ENCODE measurements around the gene LMAN1.

GRCh38 chr18:59328683-59329082 is 30.4 kb downstream of the LMAN1 start:
- TF ChIP-seq POLR2A (IDR thresholded peaks at IDR 0.05) = no peak
- no peak for TF ChIP-seq POLR2AphosphoS5 (IDR thresholded peaks at IDR 0.05)
- no peak for TF ChIP-seq CTCF (IDR thresholded peaks at IDR 0.05)

Measured in prostate gland (tissue), 2 donors.